ENCODE results near the gene UTF1. TPM values are rescaled to one million over a fixed set of nuclear protein-coding genes. Genes with fewer than 3 reads are reported as not detected.

UTF1 gene
- total RNA-seq, 2 experiments from 2014 or later: not detected

GRCh38 chr10:133206356-133207040 lies 23.5 kb upstream of the UTF1 start:
- no peaks in the 10 kb centered on the region for H3K36me3 Mint-ChIP-seq (ENCODE audit: low read depth)
- DNase-seq (no peak), ATAC-seq (no peak)
- CTCF ChIA-PET: no interaction called here
- POLR2A ChIA-PET: no interaction called here
- peaks cover 4% of the 10 kb centered on the region for H3K4me1 Mint-ChIP-seq
- H3K27me3 Mint-ChIP-seq: no peaks in the 10 kb centered on the region
- intact Hi-C loops (cut with DNase I, micrococcal nuclease): no loop called here
- H3K4me3 Mint-ChIP-seq: no peak overlapping the region
- H3K9me3 Mint-ChIP-seq (ENCODE audit: low read depth): no peaks in the 10 kb centered on the region
- no peak overlapping the region for H3K27ac Mint-ChIP-seq

GRCh38 chr10:133207041-133207600 lies 22.9 kb upstream of the UTF1 start:
- Mint-ChIP-seq H3K27me3 (no peaks in the 10 kb centered on the region), H3K9me3 (ENCODE audit: low read depth) (no peaks in the 10 kb centered on the region), H3K4me3 (no peak overlapping the region), H3K4me1 (peaks cover 4% of the 10 kb centered on the region), H3K27ac (no peak overlapping the region), H3K36me3 (ENCODE audit: low read depth) (no peaks in the 10 kb centered on the region)
- POLR2A ChIA-PET: no interaction called here
- intact Hi-C loops (cut with DNase I, micrococcal nuclease): no loop called here
- CTCF ChIA-PET: interaction anchor here (1.1 kb wide), 1 partner anchor 101 kb away, joined by 3 read pairs; no protein-coding TSS in a partner anchor
- DNase-seq (no peak), ATAC-seq (no peak)

GRCh38 chr10:133207627-133208026 lies 22.4 kb upstream of the UTF1 start:
- H3K4me3 Mint-ChIP-seq: no peak overlapping the region
- H3K9me3 Mint-ChIP-seq (ENCODE audit: low read depth): no peaks in the 10 kb centered on the region
- ChIA-PET CTCF (interaction anchor here (1.1 kb wide), 1 partner anchor 100 kb away, joined by 3 read pairs; no protein-coding TSS in a partner anchor), POLR2A (no interaction called here)
- intact Hi-C loops (cut with DNase I, micrococcal nuclease): no loop called here
- DNase-seq (no peak), ATAC-seq (no peak)
- H3K4me1 Mint-ChIP-seq: peaks cover 4% of the 10 kb centered on the region
- no peak overlapping the region for H3K27ac Mint-ChIP-seq
- no peaks in the 10 kb centered on the region for H3K36me3 Mint-ChIP-seq (ENCODE audit: low read depth)
- no peaks in the 10 kb centered on the region for H3K27me3 Mint-ChIP-seq

- Mint-ChIP-seq H3K27ac (no peak overlapping the region), H3K27me3 (no peaks in the 10 kb centered on the region), H3K4me3 (no peak overlapping the region), H3K36me3 (ENCODE audit: low read depth) (no peaks in the 10 kb centered on the region), H3K9me3 (ENCODE audit: low read depth) (no peaks in the 10 kb centered on the region), H3K4me1 (peaks cover 4% of the 10 kb centered on the region)
- no peak for DNase-seq
- CTCF ChIA-PET: no interaction called here
- POLR2A ChIA-PET: no interaction called here
- intact Hi-C loops (cut with DNase I, micrococcal nuclease): no loop called here
- ATAC-seq: no peak
Measured at GRCh38 chr10:133208466-133208865, 21.6 kb upstream of the UTF1 start.

- Mint-ChIP-seq H3K27me3 (no peaks in the 10 kb centered on the region), H3K4me3 (no peak overlapping the region), H3K27ac (no peak overlapping the region), H3K36me3 (ENCODE audit: low read depth) (no peaks in the 10 kb centered on the region), H3K4me1 (peaks cover 4% of the 10 kb centered on the region), H3K9me3 (ENCODE audit: low read depth) (no peaks in the 10 kb centered on the region)
- ChIA-PET POLR2A (no interaction called here), CTCF (no interaction called here)
- ATAC-seq (no peak), DNase-seq (no peak)
- intact Hi-C loops (cut with DNase I, micrococcal nuclease): no loop called here
Measured at GRCh38 chr10:133209117-133209516, 20.9 kb upstream of the UTF1 start.

- ChIA-PET CTCF (no interaction called here), POLR2A (no interaction called here)
- H3K4me1 Mint-ChIP-seq: peaks cover 4% of the 10 kb centered on the region
- no peaks in the 10 kb centered on the region for H3K36me3 Mint-ChIP-seq (ENCODE audit: low read depth)
- ATAC-seq (no peak), DNase-seq (no peak)
- intact Hi-C loops (cut with DNase I, micrococcal nuclease): no loop called here
- H3K9me3 Mint-ChIP-seq (ENCODE audit: low read depth): no peaks in the 10 kb centered on the region
- H3K27ac Mint-ChIP-seq: no peak overlapping the region
- H3K27me3 Mint-ChIP-seq: no peaks in the 10 kb centered on the region
- H3K4me3 Mint-ChIP-seq: no peak overlapping the region
Measured at GRCh38 chr10:133209641-133210040, 20.4 kb upstream of the UTF1 start.

GRCh38 chr10:133210398-133211140 lies 19.4 kb upstream of the UTF1 start:
- H3K27ac Mint-ChIP-seq: no peak overlapping the region
- DNase-seq: no peak
- no peak for ATAC-seq
- no peak overlapping the region for H3K4me3 Mint-ChIP-seq
- no peaks in the 10 kb centered on the region for H3K9me3 Mint-ChIP-seq (ENCODE audit: low read depth)
- ChIA-PET POLR2A (no interaction called here), CTCF (interaction anchor here (0.7 kb wide), 1 partner anchor 229 kb away, joined by 3 read pairs; no protein-coding TSS in a partner anchor)
- intact Hi-C loops (cut with DNase I, micrococcal nuclease): no loop called here
- H3K27me3 Mint-ChIP-seq: no peaks in the 10 kb centered on the region
- H3K36me3 Mint-ChIP-seq (ENCODE audit: low read depth): no peaks in the 10 kb centered on the region
- peaks cover 4% of the 10 kb centered on the region for H3K4me1 Mint-ChIP-seq

- ChIA-PET POLR2A (no interaction called here), CTCF (no interaction called here)
- intact Hi-C loops (cut with DNase I, micrococcal nuclease): no loop called here
- Mint-ChIP-seq H3K27me3 (no peaks in the 10 kb centered on the region), H3K36me3 (ENCODE audit: low read depth) (no peaks in the 10 kb centered on the region), H3K4me3 (no peak overlapping the region), H3K4me1 (peaks cover 4% of the 10 kb centered on the region), H3K9me3 (ENCODE audit: low read depth) (no peaks in the 10 kb centered on the region), H3K27ac (no peak overlapping the region)
- ATAC-seq (no peak), DNase-seq (no peak)
Measured at GRCh38 chr10:133211141-133211830, 18.7 kb upstream of the UTF1 start.

GRCh38 chr10:133211959-133212852 lies 17.8 kb upstream of the UTF1 start:
- CTCF ChIA-PET: no interaction called here
- ATAC-seq: no peak

GRCh38 chr10:133212853-133213494 lies 17.0 kb upstream of the UTF1 start:
- intact Hi-C loops (cut with DNase I, micrococcal nuclease): no loop called here
- no peak overlapping the region for H3K27ac Mint-ChIP-seq
- no peaks in the 10 kb centered on the region for H3K27me3 Mint-ChIP-seq
- peaks cover 4% of the 10 kb centered on the region for H3K4me1 Mint-ChIP-seq
- CTCF ChIA-PET: no interaction called here
- ATAC-seq (no peak), DNase-seq (no peak)
- no peaks in the 10 kb centered on the region for H3K9me3 Mint-ChIP-seq (ENCODE audit: low read depth)
- POLR2A ChIA-PET: no interaction called here
- H3K36me3 Mint-ChIP-seq (ENCODE audit: low read depth): no peaks in the 10 kb centered on the region
- no peak overlapping the region for H3K4me3 Mint-ChIP-seq

More at GRCh38 chr10:133211959-133212852, 17.8 kb upstream of the UTF1 start:
- H3K4me3 Mint-ChIP-seq: no peak overlapping the region
- H3K4me1 Mint-ChIP-seq: peaks cover 4% of the 10 kb centered on the region
- no peaks in the 10 kb centered on the region for H3K27me3 Mint-ChIP-seq
- no peaks in the 10 kb centered on the region for H3K36me3 Mint-ChIP-seq (ENCODE audit: low read depth)
- H3K9me3 Mint-ChIP-seq (ENCODE audit: low read depth): no peaks in the 10 kb centered on the region
- H3K27ac Mint-ChIP-seq: no peak overlapping the region
- intact Hi-C loops (cut with DNase I, micrococcal nuclease): no loop called here
- POLR2A ChIA-PET: no interaction called here
- DNase-seq: no peak

Measured in activated CD4-positive, alpha-beta T cell treated with anti-CD3 and anti-CD28 coated beads for 36 hours (primary cell).